Mesothelial cell of epicardium (in vitro differentiated cells): ENCODE results near the gene DNAAF9. TPM values are rescaled to one million over a fixed set of nuclear protein-coding genes. Genes with fewer than 3 reads are reported as not detected.

Experiments used
- DNase-seq, 2 experiments: peaks; one replicate each; pipeline ENCODE4 v3.0.0; 2021; ENCODE audit warnings: low spot score in 2 of 2; ENCODE audit not compliant: unreplicated experiment in 2 of 2
- H3K27ac Mint-ChIP-seq: 2 replicates; pipeline ENCODE4 v1.8.0; 2021; ENCODE audit warnings: mixed read lengths
- H3K27me3 Mint-ChIP-seq: 2 replicates; pipeline ENCODE4 v1.8.0; 2021; ENCODE audit warnings: low read depth, mixed read lengths
- H3K36me3 Mint-ChIP-seq: 2 replicates; pipeline ENCODE4 v1.8.0; 2021; ENCODE audit warnings: mixed read lengths
- H3K4me1 Mint-ChIP-seq: 2 replicates; pipeline ENCODE4 v1.8.0; 2021; ENCODE audit warnings: mixed read lengths
- H3K4me3 Mint-ChIP-seq: 2 replicates; pipeline ENCODE4 v1.8.0; 2021; ENCODE audit warnings: mild to moderate bottlenecking, moderate library complexity, mixed read lengths
- H3K9me3 Mint-ChIP-seq: 2 replicates; pipeline ENCODE4 v1.8.0; 2021; ENCODE audit warnings: mixed read lengths
- total RNA-seq: library from RNA; stranded (reverse); gene quantifications from 3 replicates; pipeline ENCODE4 v1.2.1, GENCODE V29; 2021
- TF ChIP-seq, protein P1 (sequence below): fragments of 200-600 bp; sonication (generic); IDR thresholded peaks from one replicate; pipeline ENCODE4 v1.5.0; 2021; ENCODE audit warnings: antibody characterized with exemption; ENCODE audit not compliant: unreplicated experiment

Gene DNAAF9
- total RNA-seq, 1 donor from 2014 or later = 20.3 TPM

DNA sequence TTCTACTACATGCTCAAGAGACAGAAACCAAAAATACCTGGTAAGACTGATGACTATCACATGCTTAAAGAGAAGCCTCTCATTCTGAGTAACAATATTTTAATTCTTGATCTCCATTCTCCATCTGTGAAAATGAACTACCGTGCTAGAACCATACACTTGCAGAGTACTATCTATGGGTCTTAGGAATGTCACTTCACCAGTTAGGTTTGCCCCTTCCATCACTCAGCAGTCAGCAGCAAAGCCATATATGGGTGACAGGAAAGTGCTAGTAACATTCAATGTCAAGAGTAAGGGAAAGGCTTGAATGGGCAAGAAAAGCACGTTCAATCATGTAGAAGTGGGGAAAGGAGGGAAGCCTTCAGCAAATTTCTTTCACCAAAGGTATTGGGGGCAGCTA is 2.3 kb downstream of the DNAAF9 start:
- peak overlapping the region; percentile 89 for H3K27ac Mint-ChIP-seq
- DNase-seq = no peak
- no peaks in the 10 kb centered on the region for H3K36me3 Mint-ChIP-seq
- H3K27me3 Mint-ChIP-seq = no peaks in the 10 kb centered on the region
- H3K4me3 Mint-ChIP-seq = peak overlapping the region; percentile 75
- peaks cover 28% of the 10 kb centered on the region for H3K4me1 Mint-ChIP-seq
- H3K9me3 Mint-ChIP-seq = no peaks in the 10 kb centered on the region
- TF ChIP-seq, protein P1, sequence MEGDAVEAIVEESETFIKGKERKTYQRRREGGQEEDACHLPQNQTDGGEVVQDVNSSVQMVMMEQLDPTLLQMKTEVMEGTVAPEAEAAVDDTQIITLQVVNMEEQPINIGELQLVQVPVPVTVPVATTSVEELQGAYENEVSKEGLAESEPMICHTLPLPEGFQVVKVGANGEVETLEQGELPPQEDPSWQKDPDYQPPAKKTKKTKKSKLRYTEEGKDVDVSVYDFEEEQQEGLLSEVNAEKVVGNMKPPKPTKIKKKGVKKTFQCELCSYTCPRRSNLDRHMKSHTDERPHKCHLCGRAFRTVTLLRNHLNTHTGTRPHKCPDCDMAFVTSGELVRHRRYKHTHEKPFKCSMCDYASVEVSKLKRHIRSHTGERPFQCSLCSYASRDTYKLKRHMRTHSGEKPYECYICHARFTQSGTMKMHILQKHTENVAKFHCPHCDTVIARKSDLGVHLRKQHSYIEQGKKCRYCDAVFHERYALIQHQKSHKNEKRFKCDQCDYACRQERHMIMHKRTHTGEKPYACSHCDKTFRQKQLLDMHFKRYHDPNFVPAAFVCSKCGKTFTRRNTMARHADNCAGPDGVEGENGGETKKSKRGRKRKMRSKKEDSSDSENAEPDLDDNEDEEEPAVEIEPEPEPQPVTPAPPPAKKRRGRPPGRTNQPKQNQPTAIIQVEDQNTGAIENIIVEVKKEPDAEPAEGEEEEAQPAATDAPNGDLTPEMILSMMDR = no peak

DNA sequence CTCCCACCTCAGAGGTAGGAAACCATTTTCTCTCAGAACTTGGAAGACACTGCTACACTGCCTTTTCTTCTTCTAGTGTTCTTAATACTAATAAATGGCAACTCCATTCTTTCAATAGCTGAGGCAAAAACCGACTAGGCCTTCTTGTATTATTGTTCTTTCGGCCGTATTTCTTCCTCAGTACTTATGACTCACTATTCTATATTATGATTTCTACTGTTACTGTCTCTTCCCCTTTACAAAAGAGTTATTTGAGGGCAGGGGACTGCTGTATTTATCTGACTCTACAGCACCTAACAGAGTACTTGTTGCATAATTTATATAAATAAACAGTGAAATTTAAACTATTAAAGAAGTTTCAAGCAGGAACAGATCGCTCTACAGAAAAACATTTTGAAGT is 3.1 kb downstream of the DNAAF9 start:
- H3K36me3 Mint-ChIP-seq = no peaks in the 10 kb centered on the region
- TF ChIP-seq, protein P1 = no peak
- H3K27me3 Mint-ChIP-seq = no peaks in the 10 kb centered on the region
- no peak for DNase-seq
- no peak overlapping the region for H3K27ac Mint-ChIP-seq
- no peaks in the 10 kb centered on the region for H3K9me3 Mint-ChIP-seq
- H3K4me1 Mint-ChIP-seq = peaks cover 28% of the 10 kb centered on the region
- H3K4me3 Mint-ChIP-seq = no peak overlapping the region

DNA sequence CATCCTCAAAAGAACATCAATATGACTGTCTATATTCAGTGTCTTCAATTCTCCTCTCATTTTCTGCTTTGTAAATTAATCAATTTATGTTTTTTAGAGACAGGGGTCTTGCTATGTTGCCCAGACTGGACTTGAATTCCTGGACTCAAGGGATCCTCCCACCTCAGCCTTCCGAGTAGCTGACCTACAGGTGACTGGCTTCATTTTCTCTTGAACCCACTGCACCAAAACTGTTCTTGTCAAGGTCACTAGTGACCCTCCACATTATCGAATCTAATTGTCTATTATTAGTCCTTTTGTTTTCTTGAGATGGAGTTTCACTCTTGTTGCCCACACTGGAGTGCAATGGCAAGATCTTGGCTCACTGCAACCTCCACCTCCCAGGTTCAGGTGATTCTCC is 3.7 kb downstream of the DNAAF9 start:
- Mint-ChIP-seq H3K27me3 (no peaks in the 10 kb centered on the region), H3K4me3 (no peak overlapping the region), H3K4me1 (peaks cover 26% of the 10 kb centered on the region), H3K36me3 (no peaks in the 10 kb centered on the region), H3K9me3 (no peaks in the 10 kb centered on the region), H3K27ac (no peak overlapping the region)
- TF ChIP-seq, protein P1 = no peak
- DNase-seq = no peak

DNA sequence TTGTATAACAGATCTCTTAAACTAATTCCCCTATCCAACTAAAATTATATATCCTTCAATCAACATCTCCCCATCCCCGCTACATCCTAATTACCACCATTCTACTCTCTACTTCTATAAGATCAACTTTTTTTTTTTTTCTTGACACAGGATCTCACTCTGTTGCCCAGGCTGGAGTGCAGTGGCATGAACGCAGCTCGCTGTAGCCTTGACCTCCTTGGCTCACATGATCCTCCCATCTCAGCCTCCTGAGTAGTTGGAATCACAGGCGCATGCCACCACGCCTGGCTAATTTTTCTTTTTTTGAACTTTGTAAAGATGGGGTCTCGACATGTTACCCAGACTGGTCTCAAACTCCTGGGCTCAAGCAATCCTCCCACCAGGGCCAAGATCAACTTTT is 5.0 kb downstream of the DNAAF9 start:
- H3K4me1 Mint-ChIP-seq = peaks cover 20% of the 10 kb centered on the region
- H3K36me3 Mint-ChIP-seq = no peaks in the 10 kb centered on the region
- no peak overlapping the region for H3K27ac Mint-ChIP-seq
- no peak overlapping the region for H3K4me3 Mint-ChIP-seq
- H3K27me3 Mint-ChIP-seq = no peaks in the 10 kb centered on the region
- TF ChIP-seq, protein P1 = no peak
- H3K9me3 Mint-ChIP-seq = no peaks in the 10 kb centered on the region
- DNase-seq = no peak

DNA sequence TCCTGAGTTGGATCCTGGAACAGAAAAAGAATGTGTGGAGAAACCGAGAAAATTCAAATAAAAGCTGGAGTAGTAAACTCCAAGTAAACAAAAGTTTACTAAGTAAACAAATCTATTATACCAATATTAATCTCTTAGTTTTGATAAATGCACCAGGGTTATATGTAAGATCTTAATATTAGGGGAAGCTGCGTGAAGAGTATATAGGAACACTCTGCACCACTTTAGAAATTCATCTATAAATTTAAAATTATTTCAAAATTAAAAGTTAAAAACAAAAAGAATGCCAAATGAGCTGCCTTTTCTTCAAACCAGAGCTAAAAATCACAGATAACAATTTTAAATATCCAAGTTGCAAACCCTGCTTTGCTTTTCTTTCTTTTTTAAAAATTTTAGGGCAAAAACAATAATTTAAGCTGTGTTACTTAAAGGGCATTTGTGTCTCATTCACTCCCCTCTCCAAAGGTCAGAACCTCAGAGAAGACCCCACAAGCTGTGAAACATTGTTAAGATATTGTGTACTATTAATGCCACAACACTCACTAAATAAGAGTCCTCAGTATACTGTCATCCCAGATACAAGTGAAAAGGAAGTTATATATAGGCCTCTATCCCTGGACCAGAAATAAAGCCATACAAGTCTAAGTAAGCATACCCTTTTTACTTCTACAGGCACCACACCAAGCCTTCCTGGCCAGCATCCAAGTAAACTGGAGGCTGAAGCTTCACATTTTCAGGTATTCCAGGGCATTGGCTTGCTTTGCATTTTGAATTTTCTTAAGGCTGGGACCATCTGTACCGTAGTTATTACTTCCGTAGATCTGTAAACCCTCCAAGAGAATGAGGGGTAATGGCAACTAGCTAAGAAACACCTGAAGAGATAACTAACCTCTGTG is 7.0 kb downstream of the DNAAF9 start:
- Mint-ChIP-seq H3K36me3 (peaks cover 8% of the 10 kb centered on the region), H3K27ac (no peak overlapping the region), H3K27me3 (no peaks in the 10 kb centered on the region), H3K4me1 (peaks cover 9% of the 10 kb centered on the region), H3K4me3 (no peak overlapping the region), H3K9me3 (peaks cover 11% of the 10 kb centered on the region)
- no peak for DNase-seq
- TF ChIP-seq, protein P1 = no peak
